Adrenal gland (tissue), 5 donors: ENCODE measurements around the gene GPSM3.
"Not testable (repeated sequence)": the region's sequence is repeated elsewhere in the genome, so short reads cannot be mapped to it uniquely, and the experiment has no call there.

Experiments used
- CTCF ChIP-seq, 6 experiments: fragments of 450-650 bp in 4 of 6; fragments of 200-600 bp in 2 of 6; sonication (generic) in 1 of 6; IDR thresholded peaks; 1 replicate in 5 of 6; 2 replicates in 1 of 6; pipeline versions ENCODE4 v1.5.1 to v1.8.0; 2016 to 2021; ENCODE audit warnings: antibody characterized with exemption in 6 of 6, mild to moderate bottlenecking in 2 of 6, moderate library complexity in 1 of 6
- POLR2A ChIP-seq, 2 donors: fragments of 450-650 bp; IDR thresholded peaks; one replicate each; pipeline ENCODE4 v1.6.1; 2017; ENCODE audit warnings: antibody characterized with exemption in 2 of 2, mild to moderate bottlenecking in 2 of 2, moderate library complexity in 1 of 2
- donor health status: DM: no; HTN: no; CAD: no.

GRCh38 chr6:32186151-32186840, 6.1 kb downstream of the GPSM3 start:
- TF ChIP-seq CTCF, POLR2A (IDR thresholded peaks at IDR 0.05): not testable (repeated sequence)
